Mesothelial cell of epicardium (in vitro differentiated cells): ENCODE results near the gene ASH1L. TPM values are rescaled to one million over a fixed set of nuclear protein-coding genes. Genes with fewer than 3 reads are reported as not detected.
A peak's percentile ranks its signal among the peaks of the same experiment; 100 is the strongest.

Experiments
- DNase-seq, 2 experiments: peaks; one replicate each; pipeline ENCODE4 v3.0.0; 2021; ENCODE audit warnings: low spot score in 2 of 2; ENCODE audit not compliant: unreplicated experiment in 2 of 2
- H3K27ac Mint-ChIP-seq: 2 replicates; pipeline ENCODE4 v1.8.0; 2021; ENCODE audit warnings: mixed read lengths
- H3K27me3 Mint-ChIP-seq: 2 replicates; pipeline ENCODE4 v1.8.0; 2021; ENCODE audit warnings: low read depth, mixed read lengths
- H3K36me3 Mint-ChIP-seq: 2 replicates; pipeline ENCODE4 v1.8.0; 2021; ENCODE audit warnings: mixed read lengths
- H3K4me1 Mint-ChIP-seq: 2 replicates; pipeline ENCODE4 v1.8.0; 2021; ENCODE audit warnings: mixed read lengths
- H3K4me3 Mint-ChIP-seq: 2 replicates; pipeline ENCODE4 v1.8.0; 2021; ENCODE audit warnings: mild to moderate bottlenecking, moderate library complexity, mixed read lengths
- H3K9me3 Mint-ChIP-seq: 2 replicates; pipeline ENCODE4 v1.8.0; 2021; ENCODE audit warnings: mixed read lengths
- CTCF ChIP-seq: fragments of 200-600 bp; sonication (generic); IDR thresholded peaks from one replicate; pipeline ENCODE4 v1.5.0; 2021; ENCODE audit warnings: antibody characterized with exemption; ENCODE audit not compliant: unreplicated experiment
- total RNA-seq: library from RNA; stranded (reverse); gene quantifications from 3 replicates; pipeline ENCODE4 v1.2.1, GENCODE V29; 2021

ASH1L gene
- total RNA-seq, 1 donor from 2014 or later: 87.7 TPM

GRCh38 chr1:155529929-155530328 lies 32.7 kb downstream of the ASH1L start:
- no peak for TF ChIP-seq CTCF
- peaks cover 3% of the 10 kb centered on the region for H3K9me3 Mint-ChIP-seq
- H3K36me3 Mint-ChIP-seq: peaks cover 2% of the 10 kb centered on the region
- H3K4me3 Mint-ChIP-seq: no peak overlapping the region
- DNase-seq: no peak
- H3K27me3 Mint-ChIP-seq: no peaks in the 10 kb centered on the region
- H3K4me1 Mint-ChIP-seq: peaks cover 19% of the 10 kb centered on the region
- H3K27ac Mint-ChIP-seq: no peak overlapping the region

GRCh38 chr1:155529109-155529508 lies 33.5 kb downstream of the ASH1L start:
- Mint-ChIP-seq H3K27me3 (no peaks in the 10 kb centered on the region), H3K27ac (peak overlapping the region; percentile 25), H3K4me3 (no peak overlapping the region), H3K9me3 (peaks cover 3% of the 10 kb centered on the region), H3K4me1 (peaks cover 19% of the 10 kb centered on the region), H3K36me3 (peaks cover 2% of the 10 kb centered on the region)
- no peak for TF ChIP-seq CTCF
- DNase-seq: no peak

- H3K36me3 Mint-ChIP-seq: no peaks in the 10 kb centered on the region
- no peak for TF ChIP-seq CTCF
- no peaks in the 10 kb centered on the region for H3K27me3 Mint-ChIP-seq
- no peaks in the 10 kb centered on the region for H3K9me3 Mint-ChIP-seq
- no peak overlapping the region for H3K4me3 Mint-ChIP-seq
- no peak overlapping the region for H3K27ac Mint-ChIP-seq
- H3K4me1 Mint-ChIP-seq: peaks cover 19% of the 10 kb centered on the region
- DNase-seq: no peak
These were observed 34.9 kb downstream of the ASH1L start for GRCh38 chr1:155527677-155528076.

GRCh38 chr1:155526356-155526755 lies 36.2 kb downstream of the ASH1L start:
- Mint-ChIP-seq H3K27me3 (no peaks in the 10 kb centered on the region), H3K4me3 (no peak overlapping the region), H3K36me3 (no peaks in the 10 kb centered on the region), H3K27ac (no peak overlapping the region), H3K4me1 (peaks cover 16% of the 10 kb centered on the region), H3K9me3 (no peaks in the 10 kb centered on the region)
- DNase-seq: no peak
- TF ChIP-seq CTCF: no peak

- Mint-ChIP-seq H3K27ac (peak overlapping the region; percentile 70), H3K9me3 (no peaks in the 10 kb centered on the region), H3K36me3 (peaks cover 17% of the 10 kb centered on the region), H3K4me3 (no peak overlapping the region), H3K4me1 (peaks cover 7% of the 10 kb centered on the region), H3K27me3 (no peaks in the 10 kb centered on the region)
- TF ChIP-seq CTCF: no peak
- DNase-seq: no peak
These were observed 40.5 kb downstream of the ASH1L start for GRCh38 chr1:155522069-155522468.

- no peak for TF ChIP-seq CTCF
- H3K27me3 Mint-ChIP-seq: no peaks in the 10 kb centered on the region
- H3K4me3 Mint-ChIP-seq: no peak overlapping the region
- H3K36me3 Mint-ChIP-seq: peaks cover 21% of the 10 kb centered on the region
- no peak overlapping the region for H3K27ac Mint-ChIP-seq
- H3K9me3 Mint-ChIP-seq: no peaks in the 10 kb centered on the region
- DNase-seq: no peak
- H3K4me1 Mint-ChIP-seq: peaks cover 14% of the 10 kb centered on the region
These were observed 44.1 kb downstream of the ASH1L start for GRCh38 chr1:155518484-155518883.
